Ovary (tissue), 3 donors: ENCODE data around the gene DPF3.

ENCODE experiments used
- CTCF ChIP-seq, 3 donors: fragments of 450-650 bp in 2 of 3; fragments of 200-600 bp in 1 of 3; IDR thresholded peaks; one replicate each; pipeline versions ENCODE4 v1.5.1 to v1.8.0; 2016 to 2022; ENCODE audit warnings: antibody characterized with exemption in 3 of 3, mild to moderate bottlenecking in 1 of 3
- POLR2A ChIP-seq: fragments of 450-650 bp; IDR thresholded peaks from one replicate; pipeline ENCODE4 v1.6.1; 2017; ENCODE audit warnings: antibody characterized with exemption, mild to moderate bottlenecking, moderate library complexity
- donor health status: DM: no; HTN: no; CAD: no.

- no peak for TF ChIP-seq CTCF (IDR thresholded peaks at IDR 0.05)
- TF ChIP-seq POLR2A = no peak
Measured at GRCh38 chr14:72775923-72776554, 117.9 kb downstream of the DPF3 start.
